Measurements from ENCODE around the gene KIF25.
A peak's percentile ranks its signal among the peaks of the same experiment; 100 is the strongest.

The KIF25 gene

DNA sequence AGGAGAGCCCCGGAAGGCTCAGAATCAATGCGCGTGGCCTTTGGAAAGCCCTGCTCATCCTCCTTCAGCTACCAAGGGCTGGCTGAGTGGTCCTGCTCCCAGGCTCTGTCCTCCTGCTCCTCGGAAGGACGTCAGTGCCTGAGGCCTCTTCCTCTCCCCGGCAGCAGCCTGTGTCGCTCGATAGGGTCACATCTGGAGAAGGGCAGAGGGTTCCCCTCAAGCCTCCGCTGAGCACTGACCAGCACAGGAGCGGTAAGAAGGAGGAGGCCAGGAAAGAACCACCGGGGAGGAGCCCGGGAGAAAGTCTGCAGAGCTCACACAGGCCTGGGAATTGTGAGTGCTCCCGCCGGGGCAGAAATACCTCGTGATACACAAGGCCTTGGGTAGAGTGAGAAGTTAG lies 21.2 kb downstream of the KIF25 start:
- no peak for DNase-seq

DNA sequence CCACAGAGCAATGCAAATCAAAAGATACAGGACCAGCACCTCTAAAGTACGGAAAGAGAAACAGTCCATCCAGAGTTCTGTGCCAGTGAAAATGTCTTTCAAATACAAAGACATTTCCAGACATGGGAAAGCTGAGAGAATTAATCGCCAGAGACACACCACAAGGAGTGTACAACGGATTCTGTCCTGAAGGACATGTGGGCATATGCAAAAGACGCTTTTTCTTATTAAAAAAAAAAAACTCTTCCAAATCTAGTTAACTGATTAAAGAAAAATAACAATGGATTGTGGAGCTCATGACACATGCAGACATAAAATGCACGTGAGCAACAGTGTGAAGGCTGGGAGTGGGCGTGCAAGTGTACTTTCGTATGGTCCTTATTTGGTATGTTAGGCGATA lies 22.8 kb downstream of the KIF25 start:
- DNase-seq: no peak

DNA sequence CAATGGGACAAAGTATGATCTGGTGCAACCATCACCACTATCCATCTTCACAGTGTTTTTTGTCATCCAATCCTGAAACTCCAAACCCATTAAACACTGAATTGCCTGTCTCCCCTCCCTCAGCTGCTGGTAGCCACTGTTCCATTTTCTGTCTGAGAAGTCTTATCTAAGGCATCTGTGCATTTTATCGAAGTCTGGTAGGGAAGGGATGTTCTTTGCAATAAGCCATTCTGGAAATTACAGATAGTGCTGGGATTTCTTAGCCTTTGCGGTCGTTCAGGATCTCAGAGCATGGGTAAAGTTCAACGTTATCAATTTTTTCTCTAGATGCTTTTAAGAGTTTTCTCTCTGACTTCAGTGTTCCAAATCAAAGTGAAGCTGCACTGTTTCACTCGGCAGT lies 24.1 kb downstream of the KIF25 start:
- no peak for DNase-seq

DNA sequence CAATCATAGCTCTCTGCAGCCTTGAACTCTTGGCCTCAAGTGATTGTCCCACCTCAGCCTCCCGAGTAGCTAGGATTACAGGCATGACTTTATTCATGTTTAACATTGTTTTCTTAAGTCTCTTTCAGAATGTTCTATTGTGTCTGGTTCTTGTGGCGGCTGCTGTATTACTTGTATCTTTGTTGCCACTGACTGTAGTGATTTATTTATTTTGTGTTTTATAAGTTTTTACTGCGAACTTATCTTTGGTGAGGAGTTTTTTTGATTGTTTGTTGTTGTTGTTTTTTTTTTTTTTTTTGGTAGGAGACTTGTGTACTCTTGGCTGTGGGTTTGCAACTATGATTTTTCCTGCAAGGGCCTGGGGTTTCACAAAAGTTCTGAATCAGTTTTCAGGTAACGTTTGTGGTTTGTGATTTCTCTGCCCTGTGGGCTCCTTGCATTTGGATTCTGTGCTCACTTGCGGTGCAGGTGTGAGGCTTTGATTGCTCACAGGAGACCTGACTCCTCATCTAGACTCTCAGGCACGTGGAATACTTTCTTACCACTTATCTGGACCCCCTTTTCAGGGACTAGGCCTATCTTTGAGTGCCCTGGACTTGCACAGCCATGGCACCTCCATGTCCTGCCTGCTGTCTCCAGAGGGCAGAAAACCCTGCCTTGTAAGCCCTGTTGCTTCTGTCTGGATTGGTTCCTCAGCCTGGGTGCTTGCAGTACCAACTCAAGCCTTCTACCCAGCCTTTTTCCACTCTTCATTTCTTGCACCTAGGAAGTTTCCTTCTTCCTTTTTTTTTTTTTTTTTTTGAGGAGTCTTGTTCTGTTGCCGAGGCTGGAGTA lies 25.2 kb downstream of the KIF25 start:
- DNase-seq: no peak

DNA sequence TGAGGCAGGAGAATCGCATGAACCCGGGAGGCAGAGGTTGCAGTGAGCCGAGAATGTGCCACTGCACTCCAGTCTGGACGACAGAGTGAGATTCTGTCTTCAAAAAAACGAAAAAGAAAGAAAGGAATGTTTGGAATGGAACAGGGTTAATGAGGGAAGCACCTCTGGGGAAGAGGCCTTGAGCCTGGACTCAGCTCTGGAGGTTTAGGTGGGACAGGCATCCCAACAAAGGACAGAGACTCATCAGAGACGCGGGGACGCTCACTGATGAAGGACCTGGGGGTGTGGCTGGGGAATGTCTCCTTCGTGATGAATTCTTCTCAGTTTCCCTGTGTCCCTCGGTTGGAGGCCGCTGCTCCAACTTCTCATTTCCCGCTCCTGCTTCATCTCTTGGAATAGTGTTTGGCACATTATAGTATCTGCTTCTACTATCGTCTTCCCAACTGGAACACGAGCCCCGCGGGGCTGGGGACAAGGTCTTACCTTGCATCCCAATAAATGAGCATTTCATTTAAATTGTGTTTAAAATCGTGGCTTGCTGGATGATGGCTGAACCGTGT lies 27.6 kb downstream of the KIF25 start:
- DNase-seq: no peak

DNA sequence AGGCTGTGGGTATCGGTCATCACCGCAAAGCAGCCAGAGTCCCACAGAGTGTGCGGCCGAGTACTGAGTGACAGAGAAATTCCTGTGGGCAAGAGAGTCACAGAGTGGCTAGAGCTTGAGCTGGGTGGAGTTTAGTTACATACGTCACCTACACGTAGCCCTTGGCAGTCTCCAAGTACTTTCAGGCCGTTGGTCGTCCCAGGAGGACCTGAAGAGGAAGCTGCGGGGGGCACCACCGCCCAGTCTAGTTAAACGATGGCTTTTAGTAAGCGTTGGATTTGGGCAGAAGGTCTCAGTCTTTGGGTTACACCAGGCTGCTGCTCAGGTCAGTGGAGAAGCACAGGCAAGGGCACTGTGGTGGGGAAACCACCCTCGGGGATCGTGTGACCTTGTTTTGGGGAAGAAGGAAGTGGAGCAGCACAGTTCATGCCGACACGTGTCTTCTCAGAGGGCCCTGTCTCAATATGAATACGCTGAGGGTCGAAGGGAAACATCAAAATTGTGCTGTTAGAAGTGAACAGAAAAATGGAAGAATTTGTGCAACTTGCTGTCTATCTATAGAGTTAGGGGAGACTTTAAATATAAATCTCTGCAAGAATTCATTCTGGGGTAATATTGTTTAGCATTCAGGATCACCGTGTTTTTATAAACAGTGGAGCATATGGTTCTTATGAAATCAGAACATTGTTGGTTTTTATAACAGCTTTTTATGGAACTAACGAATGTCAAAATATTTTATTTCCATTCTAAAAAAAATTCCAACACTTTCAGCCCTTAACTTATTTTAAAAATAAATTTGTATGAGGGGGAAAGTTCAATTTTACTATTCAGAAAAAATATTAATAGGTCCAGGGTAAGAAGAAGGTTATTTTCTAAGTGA lies 28.6 kb downstream of the KIF25 start:
- no peak for DNase-seq

DNA sequence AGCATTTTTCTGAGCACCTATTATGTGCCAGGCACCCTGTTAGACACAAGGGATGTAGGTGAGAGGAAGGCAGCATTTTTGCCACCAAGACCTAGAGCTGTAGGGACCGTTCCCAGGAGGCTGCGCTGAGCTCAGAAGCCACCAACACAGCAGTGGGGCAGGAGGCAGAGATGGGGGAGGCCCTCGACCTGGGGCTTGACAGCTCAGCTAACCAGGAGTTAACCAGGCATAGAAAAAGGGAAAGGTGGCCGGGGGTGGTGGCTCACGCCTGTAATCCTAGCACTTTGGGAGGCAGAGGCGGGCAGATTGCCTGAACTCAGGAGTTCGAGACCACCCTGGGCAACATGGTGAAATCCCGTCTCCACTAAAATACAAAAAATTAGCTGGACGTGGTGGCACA lies 29.5 kb downstream of the KIF25 start:
- no peak for DNase-seq

DNA sequence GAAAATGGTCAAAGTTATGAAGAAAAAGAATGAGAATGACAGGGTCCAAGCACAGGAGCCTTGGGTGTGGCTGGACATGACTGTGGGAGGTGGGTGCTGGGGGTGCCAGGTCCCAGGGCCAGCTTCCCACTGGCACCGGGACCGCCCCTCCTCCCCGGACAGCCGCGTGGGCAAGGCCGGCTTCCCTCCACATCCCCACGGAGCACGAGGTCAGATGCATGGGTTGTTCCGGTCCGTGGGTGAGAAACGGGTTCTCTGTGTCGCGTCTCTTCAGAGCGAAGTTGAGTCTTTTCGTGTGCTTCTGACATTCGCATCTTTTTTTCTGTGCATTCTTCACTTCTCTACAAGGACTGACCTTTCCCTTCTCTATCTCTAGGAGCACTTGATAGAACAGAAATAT lies 30.1 kb downstream of the KIF25 start:
- no peak for DNase-seq

DNA sequence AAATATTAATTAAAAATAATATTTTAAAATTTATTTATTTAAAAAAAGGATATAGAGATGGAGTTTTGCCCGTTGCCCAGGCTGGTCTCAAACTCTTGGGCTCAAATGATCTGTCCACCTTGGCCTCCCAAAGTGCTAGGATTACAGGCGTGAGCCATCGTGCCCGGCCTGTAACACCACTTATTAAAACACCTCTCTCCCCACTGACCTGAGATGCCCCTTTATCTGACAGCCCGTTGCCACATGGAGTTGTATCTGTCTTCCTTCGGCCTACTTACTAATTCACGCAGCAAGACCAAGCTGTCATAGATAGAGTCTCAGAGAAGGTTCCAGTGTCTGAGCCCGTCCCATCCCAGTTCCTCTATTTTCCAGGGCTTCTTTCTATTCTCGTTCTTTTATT lies 30.7 kb downstream of the KIF25 start:
- no peak for DNase-seq

DNA sequence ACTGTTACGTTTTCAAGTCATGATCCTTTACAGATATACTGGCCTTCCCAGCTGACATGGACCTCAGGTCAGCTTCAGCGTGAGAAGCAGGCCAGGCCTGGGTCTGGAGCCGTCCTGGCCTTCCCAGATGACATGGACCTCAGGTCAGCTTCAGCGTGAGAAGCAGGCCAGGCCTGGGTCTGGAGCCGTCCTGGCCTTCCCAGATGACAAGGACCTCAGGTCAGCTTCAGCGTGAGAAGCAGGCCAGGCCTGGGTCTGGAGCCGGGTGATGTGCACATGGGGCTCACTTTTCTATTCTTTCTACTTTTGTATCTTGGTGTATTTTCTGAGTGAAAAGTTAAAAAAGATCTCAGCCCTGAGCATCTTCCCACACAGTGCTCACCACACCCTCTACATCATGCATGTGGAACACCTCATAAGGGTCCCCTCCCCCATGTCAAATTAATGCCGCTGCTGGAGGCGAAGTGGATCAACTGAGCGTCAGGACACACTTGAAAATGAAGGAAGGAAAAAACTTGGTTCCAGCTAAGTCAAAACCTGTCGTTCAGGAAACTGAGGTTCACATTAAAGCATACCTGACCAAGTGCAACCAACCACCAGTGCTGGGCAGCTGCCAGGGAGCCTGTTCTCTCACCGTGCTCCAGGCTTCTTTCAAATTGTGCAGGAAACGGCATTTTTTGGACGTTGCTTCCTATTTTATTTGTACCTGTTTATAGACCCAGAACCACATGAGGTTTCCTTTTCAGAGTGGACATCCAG lies 32.2 kb downstream of the KIF25 start:
- no peak for DNase-seq

DNA sequence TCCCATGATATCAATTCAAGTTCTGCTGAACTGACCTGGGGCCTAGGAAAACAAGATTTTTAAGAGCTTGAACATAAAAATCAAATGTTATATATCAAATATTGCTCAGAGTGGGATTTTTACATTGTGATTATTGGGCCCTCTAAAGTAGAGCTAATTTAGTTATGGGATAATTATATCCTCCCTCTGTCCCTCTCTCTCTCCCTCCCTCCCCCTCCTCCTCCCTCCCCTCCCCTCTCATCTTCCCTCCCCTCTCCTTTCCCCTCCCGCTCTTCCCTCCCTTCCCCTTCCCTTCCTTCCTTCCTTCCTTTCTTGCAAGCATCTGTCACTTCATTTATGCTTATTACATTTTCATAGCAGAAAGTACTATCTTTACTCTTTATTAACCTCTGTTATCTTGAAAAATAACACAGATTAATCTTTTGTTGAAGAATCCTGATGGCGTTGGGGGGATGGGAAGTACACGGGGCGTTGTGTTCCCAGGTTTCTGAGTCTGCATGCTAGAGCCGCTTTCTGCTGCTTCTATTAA lies 32.8 kb downstream of the KIF25 start:
- DNase-seq: no peak

DNA sequence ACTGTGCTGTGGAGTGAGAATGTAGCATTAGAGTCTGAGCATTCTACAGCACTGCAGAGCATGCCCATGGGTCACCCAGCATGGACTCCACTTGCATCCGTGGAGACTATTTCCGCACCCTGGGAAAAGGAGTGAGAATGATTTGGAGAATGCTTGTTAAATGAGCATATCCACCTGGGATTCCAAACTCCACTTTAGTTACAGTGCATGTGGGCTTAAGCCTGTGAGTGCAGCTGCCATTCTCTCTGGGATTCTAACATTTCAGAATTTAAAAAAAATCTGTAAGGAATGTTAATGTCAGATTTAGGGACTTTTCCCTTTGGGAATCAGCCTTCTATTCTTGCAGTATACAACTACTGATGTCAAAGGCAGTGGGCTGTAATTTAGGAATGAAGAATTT lies 33.4 kb downstream of the KIF25 start:
- DNase-seq: no peak

DNA sequence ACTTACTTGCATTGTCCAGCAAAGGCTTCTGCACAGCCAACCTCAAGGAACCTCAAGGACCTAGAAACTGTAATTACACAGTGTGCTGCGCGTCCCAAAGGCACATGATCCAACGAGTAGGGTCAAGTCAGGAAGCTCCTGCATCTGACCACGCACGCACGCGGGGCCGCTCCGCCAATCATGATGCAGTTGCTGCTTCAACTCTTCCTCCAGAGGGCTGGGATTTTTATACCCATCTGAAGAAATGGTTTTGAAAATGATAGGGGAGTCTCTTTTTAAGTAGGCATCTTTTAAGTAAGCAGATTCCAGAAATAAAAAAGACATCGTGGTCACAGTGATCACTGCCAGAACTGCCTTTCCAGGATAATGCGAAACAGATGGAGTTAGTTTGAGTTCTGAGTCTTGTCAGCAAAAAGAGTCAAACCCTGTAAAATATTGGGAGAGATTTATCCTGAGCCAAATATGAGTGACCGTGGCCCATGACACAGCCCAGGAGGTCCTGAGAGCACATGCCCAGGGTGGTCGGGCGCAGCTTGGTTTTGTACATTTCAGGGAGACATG lies 34.0 kb downstream of the KIF25 start:
- DNase-seq: no peak

DNA sequence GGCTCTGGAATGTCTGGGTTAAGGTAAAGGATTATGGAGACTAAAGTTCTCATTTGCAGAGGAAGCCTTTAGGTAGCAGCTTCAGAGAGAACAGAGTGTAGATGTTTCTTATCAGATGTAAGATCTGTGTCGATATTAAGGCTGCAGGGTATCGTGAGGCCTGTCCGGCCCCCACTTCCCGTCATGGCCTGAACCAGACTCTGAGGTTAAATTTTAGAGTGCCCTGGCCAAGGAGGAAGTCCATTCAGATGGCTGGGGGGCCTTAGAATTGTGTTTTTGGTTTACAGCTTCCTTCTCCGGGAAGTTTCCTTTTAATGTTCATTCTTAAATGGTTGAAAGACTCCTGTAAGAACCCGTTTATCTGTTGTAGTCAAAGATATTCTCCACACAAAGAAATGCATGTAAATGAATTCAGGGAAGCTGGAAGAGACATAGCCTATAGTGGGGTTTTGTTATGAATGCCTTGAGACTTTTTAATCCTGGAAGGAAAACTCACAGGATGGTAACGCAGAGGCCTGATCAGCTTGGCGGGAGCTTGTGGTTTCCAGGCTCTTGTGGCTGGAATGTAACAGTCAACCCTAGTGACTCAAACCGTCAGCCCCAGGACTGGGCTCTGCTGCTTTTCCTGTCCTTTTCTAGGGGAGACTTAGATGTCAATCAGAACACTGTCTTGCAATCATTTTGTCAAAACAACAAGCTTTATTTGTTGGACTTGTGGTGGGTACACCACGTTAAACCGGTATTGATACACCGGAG lies 34.7 kb downstream of the KIF25 start:
- no peak for DNase-seq

DNA sequence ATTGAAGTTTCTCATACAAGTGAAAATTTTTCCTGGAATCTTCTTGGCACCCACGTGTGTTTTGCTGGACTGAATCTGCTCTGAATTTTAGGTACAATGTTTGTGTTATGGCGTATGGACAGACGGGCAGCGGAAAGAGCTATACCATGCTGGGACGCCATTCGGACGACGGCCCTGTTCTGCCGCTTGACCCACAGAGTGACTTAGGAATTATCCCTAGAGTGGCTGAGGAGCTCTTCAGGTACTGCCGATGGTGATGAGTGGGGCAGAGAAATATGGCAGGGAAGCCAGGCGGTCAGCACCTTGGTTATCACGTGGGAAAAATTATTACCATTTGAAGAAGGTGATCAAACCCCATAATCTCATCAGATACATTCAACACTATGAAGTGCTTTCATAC lies 36.3 kb downstream of the KIF25 start:
- no peak for DNase-seq

DNA sequence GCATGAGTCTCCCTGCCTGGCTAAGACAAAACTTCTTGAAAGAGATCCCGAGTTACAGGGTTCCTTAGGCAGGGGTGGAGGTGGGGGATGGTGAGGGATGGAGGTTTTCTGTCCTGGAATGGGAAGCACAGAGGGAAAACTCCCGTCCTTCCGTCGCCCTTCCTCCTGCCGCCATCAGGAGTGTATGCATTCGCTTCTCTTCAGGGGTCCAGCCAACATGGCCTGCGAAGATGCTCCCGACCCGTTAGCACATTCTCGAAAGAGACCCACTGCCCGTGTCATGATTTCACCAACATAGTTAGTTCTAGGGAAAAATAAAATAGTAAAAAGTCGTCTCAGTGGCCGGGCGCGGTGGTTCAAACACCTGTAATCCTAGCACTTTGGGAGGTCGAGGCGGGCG lies 37.1 kb downstream of the KIF25 start:
- DNase-seq: no peak

DNA sequence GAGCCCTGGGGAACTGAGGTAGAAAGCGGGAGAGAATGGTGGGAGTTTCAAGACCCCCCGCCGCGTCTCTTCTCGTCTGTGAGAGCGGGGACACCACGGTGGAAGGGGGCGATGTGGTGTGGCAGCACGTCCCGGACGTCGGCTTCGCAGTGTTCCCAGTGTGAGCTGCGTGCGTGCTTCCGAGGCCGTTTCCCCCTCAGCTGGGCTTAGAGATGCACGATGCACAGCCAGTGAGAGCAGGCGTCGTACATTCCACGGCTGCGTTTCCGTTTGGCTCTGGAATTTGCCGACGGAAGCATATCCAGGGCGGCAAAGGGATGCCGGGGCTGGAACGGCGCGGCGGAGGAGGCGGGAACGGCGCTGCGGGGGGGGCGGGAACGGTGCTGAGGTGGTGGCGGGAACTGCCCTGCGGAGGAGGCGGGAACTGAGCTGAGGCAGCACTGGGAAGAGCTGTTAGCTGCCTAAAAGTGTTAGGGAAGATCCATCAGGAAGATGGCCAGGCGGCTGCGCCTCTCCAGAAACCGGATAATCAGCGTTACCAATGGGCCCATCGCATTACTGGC lies 37.7 kb downstream of the KIF25 start:
- no peak for DNase-seq

DNA sequence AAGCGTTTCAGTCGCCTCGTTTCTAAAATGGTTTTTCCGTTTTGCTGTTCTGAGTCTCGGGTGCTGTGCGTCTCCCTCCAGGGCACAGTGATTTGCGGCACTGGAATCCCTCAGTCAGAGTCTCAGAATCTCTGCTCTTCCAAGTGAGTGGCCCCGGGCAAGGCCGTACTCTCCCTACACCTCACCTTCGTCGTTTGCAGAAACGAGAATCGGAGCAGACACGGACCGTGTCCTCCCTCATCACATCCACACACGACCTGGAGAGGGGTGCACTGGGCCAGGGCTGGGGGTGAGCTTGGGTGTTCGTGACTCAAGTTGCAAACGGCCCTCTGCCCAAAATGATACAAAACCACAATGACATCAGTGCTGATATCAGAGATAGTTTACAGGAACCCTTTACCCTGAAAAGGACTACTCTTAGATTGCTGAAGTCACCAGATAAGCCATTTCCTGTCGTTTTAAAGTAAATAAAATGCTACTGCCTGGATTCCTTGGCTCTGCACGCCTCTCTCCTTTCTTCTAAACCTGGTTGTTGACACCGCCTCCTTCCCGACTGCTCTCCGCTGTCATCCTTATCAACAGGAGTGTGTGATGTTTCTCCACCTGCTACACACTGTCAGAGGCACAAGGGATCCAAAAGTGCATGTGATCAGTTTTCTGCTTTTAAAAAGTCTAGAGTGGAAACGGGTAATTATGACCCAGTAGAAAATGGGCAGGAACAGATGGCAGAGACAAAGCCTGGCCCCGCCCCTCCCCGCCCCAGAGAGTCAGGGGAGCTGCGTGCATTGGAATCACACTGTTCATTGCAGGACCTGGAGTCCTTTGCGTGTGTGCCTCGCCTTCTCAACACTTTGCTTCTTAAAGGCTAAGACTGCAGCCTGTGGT lies 38.4 kb downstream of the KIF25 start:
- peak; percentile 40 for DNase-seq

DNA sequence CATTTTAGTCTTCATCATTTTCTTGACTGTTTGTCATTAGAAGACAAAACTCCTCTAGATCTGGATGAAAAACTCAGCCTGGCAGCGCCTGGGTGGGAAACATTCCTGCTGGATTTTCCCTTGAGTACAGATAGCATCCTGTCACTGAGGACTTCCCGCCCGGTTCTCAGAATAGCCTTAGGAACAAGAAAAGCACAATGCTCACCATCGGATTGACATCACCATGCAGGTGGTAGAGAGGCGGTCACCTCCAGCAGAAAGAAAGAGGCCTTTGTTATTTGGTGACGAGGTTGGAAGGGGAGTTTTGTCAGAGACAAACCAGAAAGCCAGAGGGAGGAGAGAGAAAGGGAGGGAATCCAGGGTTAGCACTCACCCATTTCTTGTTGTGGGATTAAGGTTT lies 39.8 kb downstream of the KIF25 start:
- DNase-seq: no peak

DNA sequence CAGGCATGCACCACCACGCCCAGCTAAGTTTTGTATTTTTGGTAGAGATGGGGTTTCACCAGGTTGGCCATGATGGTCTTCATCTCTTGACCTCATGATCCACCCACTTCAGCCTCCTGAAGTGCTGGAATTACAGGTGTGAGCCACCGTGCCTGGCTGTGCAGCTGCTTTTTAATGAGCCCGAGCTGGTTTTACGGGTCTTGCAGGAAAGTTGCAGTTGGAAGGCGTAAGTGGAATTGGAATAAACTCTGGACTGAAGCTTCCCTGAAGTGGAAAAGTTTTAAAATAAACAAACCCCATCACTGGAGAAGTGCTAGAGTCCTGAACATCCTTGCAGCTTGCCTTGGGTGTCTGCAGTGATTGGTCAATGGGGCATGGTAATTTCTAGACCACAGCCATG lies 40.4 kb downstream of the KIF25 start:
- DNase-seq: no peak

Measured in T1000 (cell line).